GM18519 (cell line): ENCODE measurements around the gene DACH1.
A peak's percentile ranks its signal among the peaks of the same experiment; 100 is the strongest.
"Not testable (repeated sequence)": the region's sequence is repeated elsewhere in the genome, so short reads cannot be mapped to it uniquely, and the experiment has no call there.

ENCODE experiments used
- ATAC-seq: cut with Tn5 transposase; IDR thresholded peaks from one replicate; pipeline ENCODE4 v1.9.1; 2021; ENCODE audit warnings: mild to moderate bottlenecking, moderate library complexity; ENCODE audit not compliant: unreplicated experiment, low FRiP score

Gene DACH1

DNA sequence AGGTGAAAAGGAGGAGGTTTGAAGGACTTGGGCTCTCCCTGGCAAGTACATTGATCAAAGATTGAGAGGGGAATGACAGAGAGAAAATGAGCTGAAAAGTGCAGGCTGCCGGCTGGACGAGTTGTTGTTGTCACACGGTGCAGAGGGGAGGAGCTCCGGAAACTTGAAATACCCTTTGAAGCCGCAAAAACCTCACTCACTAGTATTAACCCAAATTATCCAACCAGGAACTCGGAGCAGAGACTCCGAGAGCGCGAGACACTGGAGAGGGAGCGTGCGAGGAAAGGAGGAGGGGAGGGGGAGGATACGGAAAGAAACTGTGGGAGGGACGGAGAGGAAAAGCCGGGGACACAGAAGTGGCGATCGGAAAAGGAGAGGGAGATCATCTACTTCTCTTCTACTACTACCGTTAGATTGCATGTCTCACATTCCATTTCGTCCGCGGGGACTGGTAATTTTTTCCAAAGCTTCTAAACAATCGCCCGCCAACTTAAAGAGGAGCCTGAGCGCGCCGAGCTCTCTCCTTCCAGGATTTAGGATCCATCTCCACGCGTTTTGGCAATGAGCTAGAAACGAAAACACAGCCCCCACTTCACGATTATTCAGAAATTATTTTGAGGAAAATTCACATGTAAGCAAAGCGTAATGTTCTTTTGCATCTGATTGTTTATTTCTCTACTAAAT, at the start of gene DACH1:
DACH1 (minus strand) TSS at position 74 of the 684 bp plus-strand sequence.
- ATAC-seq = peak; percentile 55

DNA sequence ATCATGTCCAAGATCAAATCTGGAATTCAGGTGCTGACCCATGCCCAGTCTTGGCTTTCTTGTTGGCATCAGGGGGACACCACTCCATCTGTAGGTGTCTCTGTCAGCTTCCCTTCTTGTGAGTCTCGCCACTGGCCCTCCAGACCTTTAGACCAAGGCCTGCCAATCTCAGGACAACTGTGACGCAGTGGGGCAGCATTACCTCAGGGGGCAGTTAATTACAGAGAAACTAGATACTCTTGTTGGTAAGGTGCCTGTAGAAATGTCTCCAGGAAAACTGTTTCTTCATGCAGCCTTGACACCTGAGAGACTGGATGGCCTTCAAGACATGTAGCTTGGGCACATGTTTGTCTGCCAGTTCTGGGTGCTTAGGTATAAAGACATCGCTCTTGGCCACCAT, 46.7 kb upstream of the DACH1 start:
- ATAC-seq = no peak

DNA sequence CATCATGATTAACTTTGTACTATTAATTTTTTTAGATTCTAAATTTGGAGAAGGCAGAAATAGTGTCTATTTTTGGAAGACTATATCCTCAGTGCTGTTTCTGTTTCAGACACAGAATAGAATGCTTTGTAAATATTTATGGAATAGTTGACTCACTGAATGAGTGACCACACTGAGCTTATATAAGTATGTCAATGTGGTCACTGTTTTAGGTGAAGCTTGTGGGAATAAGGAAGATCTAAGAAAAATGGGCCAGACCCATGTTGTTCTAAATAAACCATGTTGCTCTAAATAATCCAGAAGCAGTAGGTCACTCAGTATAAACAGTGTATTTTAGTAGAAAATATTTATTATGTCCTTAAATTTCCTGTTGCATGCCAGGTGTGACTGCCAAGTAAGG, 45.5 kb upstream of the DACH1 start:
- ATAC-seq = no peak

DNA sequence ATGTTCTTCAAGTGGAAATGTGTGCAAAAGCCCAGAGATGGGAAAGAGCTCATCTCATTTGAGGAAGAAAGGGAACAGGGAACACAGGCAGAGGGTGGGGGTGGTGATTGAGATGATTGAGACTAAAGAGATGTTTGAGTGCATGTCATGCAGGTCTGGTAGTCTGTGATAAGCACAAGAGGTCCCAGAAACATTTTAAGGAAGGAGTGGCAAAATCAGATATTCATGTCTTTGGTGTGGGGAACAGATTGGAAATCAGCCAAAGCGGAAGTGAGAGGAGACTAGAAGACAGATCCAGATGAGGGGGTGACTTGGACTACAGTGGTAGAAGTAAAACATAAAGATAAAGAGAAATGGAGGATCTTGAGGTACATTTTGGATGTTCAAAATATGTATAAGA, 39.4 kb upstream of the DACH1 start:
- ATAC-seq = no peak

DNA sequence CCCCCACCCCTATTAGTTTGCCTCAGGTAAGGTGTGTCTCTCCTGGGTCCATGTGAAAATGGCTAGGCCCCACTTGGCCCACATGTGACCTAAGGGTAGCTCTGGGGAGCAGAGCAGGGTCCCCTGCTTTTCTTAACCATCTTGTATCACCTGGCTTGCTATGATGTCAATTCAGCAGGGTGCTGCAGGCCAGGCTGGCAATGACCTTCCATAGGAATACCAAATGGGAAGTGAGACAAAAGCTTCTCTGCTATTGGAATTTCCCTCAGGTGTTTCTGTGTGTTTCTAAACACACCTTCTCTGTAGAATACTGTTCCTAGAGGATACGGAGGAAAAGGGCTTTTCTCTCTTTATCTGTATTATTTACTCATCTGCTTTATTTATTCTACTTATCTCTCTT, 35.7 kb upstream of the DACH1 start:
- no peak for ATAC-seq

DNA sequence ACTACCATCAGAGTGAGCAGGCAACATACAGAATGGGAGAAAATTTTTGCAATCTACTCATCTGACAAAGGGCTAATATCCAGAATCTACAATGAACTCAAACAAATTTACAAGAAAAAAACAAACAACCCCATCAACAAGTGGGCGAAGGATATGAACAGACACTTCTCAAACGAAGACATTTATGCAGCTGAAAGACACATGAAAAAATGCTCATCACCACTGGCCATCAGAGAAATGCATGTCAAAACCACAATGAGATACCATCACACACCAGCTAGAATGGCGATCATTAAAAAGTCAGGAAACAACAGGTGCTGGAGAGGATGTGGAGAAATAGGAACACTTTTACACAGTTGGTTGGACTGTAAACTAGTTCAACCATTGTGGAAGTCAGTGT, 26.5 kb upstream of the DACH1 start:
- not testable (repeated sequence) for ATAC-seq

DNA sequence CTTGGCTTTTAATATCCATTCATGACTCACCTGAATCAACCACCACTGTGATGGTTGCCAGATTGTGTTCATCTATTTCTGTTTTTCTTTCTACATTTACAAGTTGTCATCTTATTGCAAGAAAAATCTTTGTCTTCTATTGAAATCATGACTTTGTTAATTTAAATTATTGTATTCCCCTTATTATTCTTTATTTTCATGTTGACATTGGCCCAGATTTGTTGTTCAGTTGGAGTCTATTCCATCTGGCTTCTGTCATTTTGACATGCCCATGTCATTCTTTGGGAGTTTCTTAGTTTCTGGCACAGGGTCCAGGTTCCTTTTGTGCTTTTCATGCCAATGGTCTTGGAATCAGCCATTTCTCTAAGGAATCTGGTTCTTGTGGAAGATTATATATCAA, 19.9 kb upstream of the DACH1 start:
- ATAC-seq = no peak

DNA sequence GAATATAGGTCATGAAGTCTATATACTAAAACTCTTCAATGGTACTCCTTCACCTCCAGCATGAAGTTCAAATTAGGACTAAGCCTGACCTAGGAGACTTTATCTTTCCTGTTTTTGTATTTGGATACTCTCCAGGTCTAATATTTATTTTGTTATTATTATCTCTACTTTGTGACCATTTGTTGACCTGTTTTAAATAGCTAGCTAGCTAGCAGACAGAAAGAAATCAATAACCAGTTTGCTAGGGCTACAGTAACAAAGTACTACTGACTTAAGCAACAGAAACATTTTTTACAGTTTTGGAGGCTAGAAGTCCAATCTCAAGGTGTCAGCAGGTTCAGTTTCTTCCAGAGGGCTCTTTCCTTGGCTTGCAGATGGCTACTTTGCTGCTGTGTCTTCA, 15.1 kb upstream of the DACH1 start:
- no peak for ATAC-seq

DNA sequence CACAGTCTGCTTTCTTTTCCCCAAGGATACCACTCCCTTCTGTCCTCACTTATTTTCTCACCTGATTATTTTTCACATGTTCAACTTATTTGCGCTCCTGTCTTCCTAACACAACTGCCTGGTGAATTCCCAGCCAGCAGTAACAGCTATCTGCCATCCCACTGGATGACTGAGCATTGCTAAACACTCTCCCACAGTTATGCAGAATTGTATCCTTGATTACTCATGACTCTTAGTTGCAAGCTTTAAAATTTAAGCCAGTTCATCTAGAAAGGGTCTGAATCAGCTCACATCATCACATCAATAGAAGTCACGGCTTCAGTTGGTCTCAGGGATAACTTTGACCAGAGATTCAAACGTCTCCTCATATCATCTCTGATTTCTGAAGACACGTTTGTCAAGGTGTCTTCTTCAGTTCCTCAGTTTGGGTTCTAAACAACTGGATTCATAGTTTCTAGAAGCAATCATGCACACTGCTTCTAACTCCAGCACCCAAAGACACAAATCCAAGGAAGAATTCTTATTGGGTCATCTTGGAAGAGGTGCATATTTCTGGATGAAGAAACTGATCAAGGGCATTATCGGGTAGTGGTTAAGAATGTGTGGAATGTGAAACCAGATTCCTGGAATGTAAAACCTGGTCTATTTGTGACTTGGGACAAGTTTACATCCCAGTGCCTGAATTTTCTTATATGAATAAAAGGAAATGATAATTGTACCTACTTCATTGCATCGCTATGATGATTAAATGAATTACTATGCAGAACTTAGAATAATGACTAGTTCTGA, 13.9 kb upstream of the DACH1 start:
- no peak for ATAC-seq

DNA sequence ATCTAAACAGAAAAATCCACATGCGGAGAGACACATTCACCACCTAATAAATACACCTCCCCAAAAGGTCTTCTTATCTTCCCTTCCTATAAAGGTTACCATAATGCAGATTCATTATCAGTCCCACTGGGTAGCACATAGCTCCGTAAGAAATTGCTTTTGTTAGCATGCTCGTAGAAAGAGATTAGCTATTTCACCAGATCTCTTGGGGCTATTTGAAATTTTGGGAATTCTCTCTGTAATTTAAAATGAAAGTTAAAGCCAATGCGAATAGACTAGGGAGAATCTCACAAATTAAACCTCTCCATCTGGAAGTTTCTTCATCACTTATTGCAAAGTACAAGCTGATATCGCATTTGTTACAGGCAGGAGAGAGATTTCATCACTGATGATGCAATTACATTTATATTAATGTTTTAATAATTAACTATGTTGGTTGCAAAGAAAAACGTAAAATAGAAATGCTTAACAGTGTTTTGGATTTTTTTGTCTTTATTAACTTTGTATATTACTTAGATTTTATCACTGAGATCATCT, 12.9 kb upstream of the DACH1 start:
- ATAC-seq = no peak

DNA sequence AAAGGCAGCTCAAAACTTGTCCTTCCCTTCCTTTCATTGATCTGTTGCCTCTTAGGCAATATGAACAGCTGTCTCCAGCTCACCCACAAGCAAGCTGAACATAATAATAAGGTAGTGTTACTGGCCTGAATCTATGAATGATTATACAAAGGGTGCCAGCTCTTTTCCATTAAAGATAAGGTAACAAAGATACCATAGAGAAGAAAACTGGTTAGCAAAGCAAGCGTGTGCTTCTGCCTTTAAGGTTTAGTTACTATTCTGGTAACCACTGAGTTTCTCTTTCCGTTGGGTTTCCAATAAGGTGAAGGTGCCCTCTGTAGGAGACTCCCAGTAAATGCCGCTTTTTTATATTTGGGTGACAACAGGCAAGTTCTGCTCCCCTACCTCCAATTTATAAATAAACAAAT, 12.1 kb upstream of the DACH1 start:
- peak; percentile 79 for ATAC-seq

DNA sequence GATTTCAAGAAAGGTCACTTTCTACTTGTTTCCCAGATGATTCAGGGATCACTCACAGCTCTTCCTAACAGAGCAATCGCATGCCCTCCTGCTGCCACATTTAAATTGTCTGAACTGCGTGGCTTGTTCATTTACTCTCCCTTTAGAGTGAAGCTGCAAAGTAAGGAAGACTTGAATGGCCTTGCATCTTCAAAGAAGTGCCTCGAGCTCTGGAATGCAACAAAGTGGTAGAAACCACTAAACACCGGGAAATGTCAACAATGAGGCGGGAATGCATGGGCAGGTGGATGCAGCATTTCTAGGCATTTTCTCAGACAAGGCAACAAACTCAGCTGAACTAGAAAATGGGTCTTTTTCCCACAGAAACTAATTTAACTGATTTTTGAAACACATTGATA, 10.3 kb upstream of the DACH1 start:
- no peak for ATAC-seq

DNA sequence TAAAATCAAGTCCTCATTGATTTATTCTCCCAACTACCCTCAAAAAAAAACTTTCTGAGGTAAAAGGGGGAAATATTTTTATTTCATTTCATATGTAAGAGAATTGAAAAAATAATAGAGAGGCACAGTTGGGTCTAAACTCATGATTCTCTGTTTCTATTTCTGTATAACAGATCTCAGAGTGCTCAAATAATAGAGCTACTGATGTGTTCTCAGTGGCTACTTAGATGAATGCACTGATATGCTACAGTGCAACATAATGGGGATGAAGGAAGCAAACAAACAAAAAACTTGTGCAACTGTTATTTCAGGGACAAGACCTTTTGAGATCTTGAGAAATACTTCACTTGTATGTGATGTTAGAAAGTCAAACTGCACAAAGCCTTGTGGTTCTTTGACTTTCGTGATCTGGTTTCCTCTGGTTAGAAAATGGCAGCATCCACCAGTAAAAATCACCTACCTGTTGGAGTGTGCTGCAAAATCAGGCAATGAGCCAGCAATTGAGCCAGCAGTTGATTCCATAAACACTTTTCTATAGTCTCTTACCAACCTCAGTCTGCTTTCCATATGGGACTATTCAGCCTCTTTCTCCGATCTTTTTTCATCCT, 9.7 kb upstream of the DACH1 start:
- ATAC-seq = peak; percentile 37

DNA sequence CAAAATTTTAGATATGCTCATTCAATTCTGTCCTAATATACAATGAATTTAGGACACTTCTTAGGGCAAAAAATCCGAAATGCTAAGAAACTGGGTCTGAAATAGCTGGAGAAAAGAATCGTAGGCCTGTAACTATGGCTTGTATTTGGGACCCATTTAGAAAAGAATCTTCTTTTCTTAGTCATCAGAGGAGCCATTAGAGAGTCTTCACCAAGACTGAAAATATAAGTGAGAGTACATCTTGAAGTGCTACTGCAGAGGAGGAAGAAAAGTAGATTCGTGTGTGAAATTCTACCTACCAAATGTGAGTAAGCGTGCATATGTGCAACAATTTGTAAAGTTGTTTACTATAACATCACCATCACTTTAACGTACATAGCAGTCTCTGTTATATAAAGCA, 8.8 kb upstream of the DACH1 start:
- ATAC-seq = peak; percentile 54

DNA sequence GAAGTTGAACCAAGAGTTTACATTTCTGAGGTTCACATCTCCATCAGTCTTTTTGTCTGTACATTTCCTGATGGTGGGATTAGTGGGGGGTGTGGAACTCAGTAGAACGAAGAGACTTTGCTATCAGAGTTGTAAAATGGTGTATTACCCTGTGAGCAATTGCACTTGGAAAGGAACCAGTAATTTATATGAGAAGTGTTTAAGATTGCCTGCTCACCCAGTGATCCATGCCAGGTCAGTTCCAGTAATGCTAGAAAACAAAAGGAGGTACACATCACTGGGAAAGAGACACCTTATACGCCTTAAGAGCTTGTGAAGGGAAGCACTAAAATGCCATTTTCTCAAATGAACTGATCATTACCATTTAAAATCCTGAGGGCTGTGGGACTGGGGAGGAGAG, 7.5 kb upstream of the DACH1 start:
- no peak for ATAC-seq

DNA sequence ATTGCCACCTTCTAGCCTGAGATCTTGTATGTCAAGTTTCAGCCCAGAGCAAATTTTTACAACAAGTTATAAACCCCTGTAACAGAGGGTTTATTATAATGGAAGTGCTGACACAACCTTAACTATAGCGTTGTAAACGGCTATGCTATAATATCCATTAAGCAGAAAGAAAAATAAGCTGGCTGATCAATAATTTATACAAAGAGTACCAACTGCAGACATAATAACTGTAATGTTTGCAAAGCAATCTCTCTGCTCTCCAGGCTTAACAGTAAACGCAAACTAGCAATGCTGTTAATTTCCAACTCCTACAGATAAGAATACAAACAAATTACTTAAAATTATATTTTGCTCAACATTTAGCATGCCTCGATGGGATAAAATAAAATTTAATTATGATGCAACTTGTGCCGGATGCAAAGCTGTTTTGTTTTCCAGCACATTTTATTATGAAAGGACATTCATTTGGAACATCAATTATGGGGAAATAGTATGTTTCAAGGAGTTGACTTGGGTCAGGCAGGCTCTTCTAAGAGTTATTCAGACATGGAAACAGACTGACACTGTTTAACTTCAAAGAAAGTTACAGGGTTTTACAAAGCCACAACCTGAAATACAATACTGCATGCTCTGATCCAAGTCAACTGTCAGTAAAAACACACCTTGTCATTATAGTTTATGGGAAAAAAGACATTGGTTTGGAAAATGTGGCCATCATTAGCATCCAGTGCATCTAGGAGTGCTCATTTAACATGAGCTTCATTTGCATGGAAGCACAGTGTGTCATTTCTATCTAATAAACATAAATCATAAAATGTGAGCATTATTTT, 6.6 kb upstream of the DACH1 start:
- no peak for ATAC-seq

DNA sequence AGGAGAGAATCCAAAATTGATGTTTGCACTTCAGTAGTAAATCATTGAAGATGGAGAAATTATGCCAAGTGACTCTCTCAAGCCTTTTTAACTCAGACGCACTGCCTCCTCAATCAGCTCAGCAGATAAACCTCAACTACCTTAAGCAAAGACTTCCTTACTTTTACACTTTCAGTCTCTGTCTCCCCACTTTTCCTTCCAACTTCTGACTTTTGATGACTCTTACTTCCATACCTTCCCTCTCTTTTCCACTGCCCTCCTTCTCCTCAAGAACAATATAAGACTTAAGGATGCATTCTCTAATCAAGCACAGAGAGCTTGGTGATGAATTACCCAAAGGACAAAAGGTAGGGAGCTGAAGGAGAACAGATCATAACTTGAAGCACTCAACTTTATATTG, 4.8 kb upstream of the DACH1 start:
- no peak for ATAC-seq

DNA sequence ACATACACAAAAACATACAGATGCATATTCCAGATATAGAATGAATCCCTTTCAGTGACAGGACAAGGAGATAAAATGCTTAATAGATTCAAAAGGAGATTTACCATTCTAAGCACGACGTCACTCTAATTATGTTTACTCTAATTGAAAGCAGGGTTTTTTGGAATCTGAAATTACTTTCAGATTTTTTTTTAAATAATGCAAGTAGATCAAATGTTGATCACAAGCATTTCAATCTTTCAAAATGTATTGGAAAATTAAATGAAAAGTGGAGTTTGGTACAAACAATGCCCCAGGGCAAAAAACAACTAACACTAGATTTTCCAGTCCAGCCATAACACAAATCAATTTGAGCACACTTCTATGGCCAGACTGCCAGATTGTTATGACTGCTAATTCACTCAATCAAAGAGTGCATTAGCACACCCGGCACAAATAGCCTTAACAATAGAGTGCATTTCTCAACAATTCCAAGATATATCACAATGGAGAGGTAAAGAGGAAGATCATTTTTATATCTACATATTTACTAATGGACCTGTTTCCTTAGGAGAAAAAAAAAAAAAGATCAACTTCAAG, 4.3 kb upstream of the DACH1 start:
- ATAC-seq = no peak

DNA sequence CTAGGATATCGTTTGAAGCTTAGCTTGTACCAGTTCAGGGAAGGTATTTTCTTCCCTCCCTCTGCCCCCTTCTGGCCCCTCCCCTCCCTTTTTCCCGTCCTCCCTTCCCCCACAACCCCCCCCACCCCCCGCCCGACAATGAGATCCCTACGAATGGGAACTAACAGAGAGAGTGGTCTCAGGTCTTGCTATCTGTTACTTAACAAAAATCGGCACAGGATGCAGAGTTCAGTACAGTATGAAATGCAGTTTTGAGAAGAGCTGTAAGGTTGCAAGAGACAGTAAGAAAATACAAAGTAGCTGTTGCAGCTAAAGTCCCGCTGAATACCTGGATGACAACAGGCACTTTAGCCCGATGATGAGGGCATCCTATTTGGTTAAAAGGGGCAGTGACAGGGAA, 3.1 kb upstream of the DACH1 start:
- no peak for ATAC-seq

DNA sequence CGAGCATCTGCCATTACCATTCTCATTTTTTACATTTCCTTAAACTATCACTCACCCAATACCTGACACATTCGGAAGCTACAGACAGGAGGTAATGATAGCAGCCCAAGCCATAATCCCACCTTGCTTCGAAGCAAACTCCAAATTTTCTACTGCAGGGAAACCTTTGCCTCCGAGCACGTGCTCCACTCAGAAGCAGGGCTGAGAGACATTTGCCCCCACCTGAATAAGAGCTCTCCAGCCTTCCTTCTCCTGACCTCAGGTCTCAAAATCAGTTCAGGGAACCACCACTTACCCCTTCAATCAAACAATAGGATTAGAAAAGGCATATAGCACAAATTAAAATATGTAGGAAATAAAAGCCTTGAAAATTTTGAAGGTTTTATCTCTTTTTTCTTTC, 2.3 kb upstream of the DACH1 start:
- ATAC-seq = no peak
